Activated T-helper 1 cell treated with Interleukin-2 at 50 U/mL for 16 hours (primary cell): ENCODE data around the gene AGFG2.
A peak's percentile ranks its signal among the peaks of the same experiment; 100 is the strongest.

Experiments used
- DNase-seq: peaks from one replicate; pipeline ENCODE4 v3.0.0-alpha.2; 2020; ENCODE audit warnings: low read depth

The AGFG2 gene

GRCh38 chr7:100572281-100572948 lies 33.4 kb downstream of the AGFG2 start:
- DNase-seq = no peak

- DNase-seq = no peak
These were observed 34.1 kb downstream of the AGFG2 start for GRCh38 chr7:100572949-100573675.

- no peak for DNase-seq
These were observed 34.8 kb downstream of the AGFG2 start, which contains the start of gene SAP25 for GRCh38 chr7:100573691-100574361. SAP25 (minus strand) TSS chr7:100573900; CDS start chr7:100573742, 158 bp downstream.

GRCh38 chr7:100574362-100575205 lies 35.6 kb downstream of the AGFG2 start:
- no peak for DNase-seq

- DNase-seq = no peak
These were observed 36.2 kb downstream of the AGFG2 start for GRCh38 chr7:100575206-100575631.

GRCh38 chr7:100575746-100576383 lies 36.9 kb downstream of the AGFG2 start:
- DNase-seq = no peak

- no peak for DNase-seq
These were observed 37.5 kb downstream of the AGFG2 start for GRCh38 chr7:100576384-100576993.

GRCh38 chr7:100577103-100577502 lies 38.1 kb downstream of the AGFG2 start:
- no peak for DNase-seq

- DNase-seq = no peak
These were observed 38.5 kb downstream of the AGFG2 start for GRCh38 chr7:100577507-100577906.

- no peak for DNase-seq
These were observed 39.5 kb downstream of the AGFG2 start for GRCh38 chr7:100578246-100579183.

GRCh38 chr7:100580466-100581283 lies 41.7 kb downstream of the AGFG2 start:
- no peak for DNase-seq

- DNase-seq = no peak
These were observed 43.1 kb downstream of the AGFG2 start for GRCh38 chr7:100582041-100582579.

GRCh38 chr7:100582650-100583049 lies 43.6 kb downstream of the AGFG2 start:
- no peak for DNase-seq

- DNase-seq = peak; percentile 56
These were observed 44.4 kb downstream of the AGFG2 start for GRCh38 chr7:100583132-100584053.

GRCh38 chr7:100584054-100584682 lies 45.2 kb downstream of the AGFG2 start:
- no peak for DNase-seq

GRCh38 chr7:100584683-100585510 lies 45.9 kb downstream of the AGFG2 start:
- no peak for DNase-seq
